Measurements from ENCODE around the gene HENMT1.

The HENMT1 gene

DNA sequence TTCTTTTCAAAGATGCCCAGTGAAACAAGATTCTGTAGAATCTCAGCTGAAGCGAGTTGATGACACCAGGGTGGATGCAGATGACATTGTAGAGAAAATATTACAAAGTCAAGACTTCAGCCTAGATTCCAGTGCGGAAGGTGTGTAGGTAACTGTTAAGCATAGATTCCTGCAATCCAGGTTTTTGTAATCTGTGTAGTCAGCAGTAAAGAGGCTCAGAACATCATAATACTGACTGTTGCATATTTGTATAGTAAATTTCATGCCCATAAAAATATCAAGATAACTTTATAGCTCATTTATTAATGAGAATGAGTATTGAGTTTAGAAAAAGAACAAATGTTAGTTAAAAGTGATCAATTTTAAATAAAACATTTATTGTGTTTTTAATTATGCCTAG is 32.2 kb downstream of the HENMT1 start:
- no peak overlapping the region for H3K27ac ChIP-seq
- TF ChIP-seq, protein P1, sequence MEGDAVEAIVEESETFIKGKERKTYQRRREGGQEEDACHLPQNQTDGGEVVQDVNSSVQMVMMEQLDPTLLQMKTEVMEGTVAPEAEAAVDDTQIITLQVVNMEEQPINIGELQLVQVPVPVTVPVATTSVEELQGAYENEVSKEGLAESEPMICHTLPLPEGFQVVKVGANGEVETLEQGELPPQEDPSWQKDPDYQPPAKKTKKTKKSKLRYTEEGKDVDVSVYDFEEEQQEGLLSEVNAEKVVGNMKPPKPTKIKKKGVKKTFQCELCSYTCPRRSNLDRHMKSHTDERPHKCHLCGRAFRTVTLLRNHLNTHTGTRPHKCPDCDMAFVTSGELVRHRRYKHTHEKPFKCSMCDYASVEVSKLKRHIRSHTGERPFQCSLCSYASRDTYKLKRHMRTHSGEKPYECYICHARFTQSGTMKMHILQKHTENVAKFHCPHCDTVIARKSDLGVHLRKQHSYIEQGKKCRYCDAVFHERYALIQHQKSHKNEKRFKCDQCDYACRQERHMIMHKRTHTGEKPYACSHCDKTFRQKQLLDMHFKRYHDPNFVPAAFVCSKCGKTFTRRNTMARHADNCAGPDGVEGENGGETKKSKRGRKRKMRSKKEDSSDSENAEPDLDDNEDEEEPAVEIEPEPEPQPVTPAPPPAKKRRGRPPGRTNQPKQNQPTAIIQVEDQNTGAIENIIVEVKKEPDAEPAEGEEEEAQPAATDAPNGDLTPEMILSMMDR (conservative IDR thresholded peaks at IDR 0.05), result no peak
- no peak for TF ChIP-seq ZFX (IDR thresholded peaks at IDR 0.05)

DNA sequence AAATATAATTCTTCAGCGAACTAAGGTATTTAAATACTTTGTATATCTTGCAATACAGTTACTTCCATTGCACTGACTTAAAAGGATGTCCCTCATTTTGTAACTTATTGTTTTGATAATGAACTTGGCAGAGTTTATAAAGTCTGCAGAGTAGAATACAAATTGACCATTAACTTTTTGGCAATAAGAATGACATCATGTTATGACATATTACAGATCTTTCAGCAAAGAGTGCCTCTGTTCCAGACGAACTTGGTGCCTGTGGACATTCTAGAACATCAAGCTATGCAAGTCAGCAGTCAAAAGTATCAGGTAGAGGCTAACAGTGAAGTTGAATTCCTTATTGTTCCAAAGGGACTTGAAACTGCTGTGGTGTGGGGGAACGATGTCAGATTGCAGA is 32.9 kb downstream of the HENMT1 start:
- TF ChIP-seq ZFX (IDR thresholded peaks at IDR 0.05), result no peak
- TF ChIP-seq, protein P1 (conservative IDR thresholded peaks at IDR 0.05), result no peak
- no peak overlapping the region for H3K27ac ChIP-seq

DNA sequence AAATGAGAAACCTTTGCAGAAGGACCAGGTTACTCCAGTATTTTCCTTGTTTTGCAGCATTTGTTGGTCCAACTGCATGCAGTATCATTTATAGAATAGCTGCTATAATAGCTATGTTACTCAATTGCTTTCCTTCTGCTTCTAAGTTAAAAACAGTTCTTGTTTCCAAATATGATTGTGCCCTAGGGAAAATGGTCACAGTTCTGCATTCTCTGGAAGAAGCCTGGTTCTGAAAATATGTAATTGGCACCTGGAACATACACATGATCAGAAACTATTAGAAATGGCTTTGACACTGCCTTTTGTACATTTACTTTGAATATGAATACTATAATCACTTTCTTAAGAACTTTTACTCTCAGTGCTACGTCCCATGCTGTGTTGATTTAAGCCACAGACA is 33.6 kb downstream of the HENMT1 start:
- TF ChIP-seq, protein P1 (conservative IDR thresholded peaks at IDR 0.05), result no peak
- no peak for TF ChIP-seq ZFX (IDR thresholded peaks at IDR 0.05)
- no peak overlapping the region for H3K27ac ChIP-seq

DNA sequence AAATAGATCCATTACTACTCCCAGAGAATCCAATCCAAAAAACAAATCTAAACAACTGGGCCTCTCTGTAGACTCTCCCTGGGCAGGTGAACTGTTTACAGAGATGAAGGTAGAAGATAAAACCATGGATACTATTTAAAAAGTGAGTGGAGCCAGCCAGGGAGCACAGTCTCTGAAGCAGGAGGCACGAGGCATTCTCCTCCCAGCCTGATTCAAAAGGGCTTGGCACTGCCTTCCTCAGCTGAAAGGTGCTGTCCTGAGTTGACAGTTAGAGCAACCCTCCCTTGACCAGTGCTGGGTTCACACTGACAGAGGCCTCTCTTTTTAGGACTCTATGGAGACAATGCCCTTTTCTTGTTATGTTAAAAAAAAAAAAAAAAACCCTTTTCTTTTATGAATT is 36.8 kb downstream of the HENMT1 start:
- no peak for TF ChIP-seq ZFX (IDR thresholded peaks at IDR 0.05)
- TF ChIP-seq, protein P1 (conservative IDR thresholded peaks at IDR 0.05), result no peak
- no peak overlapping the region for H3K27ac ChIP-seq

DNA sequence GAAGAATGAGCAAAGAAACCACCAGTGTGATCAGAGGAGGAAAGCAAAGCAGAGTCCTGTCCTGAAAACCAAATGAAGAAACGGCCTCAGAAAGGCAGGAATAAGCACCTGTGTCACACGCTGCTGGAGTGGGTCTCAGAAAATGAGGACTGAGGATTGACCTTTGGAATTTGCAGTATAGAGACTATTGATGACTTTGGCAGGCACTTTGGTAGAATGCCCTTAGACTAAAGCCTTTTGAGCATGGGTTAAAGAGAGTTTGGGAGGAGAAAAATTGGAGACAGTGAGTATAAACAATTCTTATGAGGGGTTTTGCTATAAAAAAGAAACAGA is 43.2 kb downstream of the HENMT1 start:
- no peak overlapping the region for H3K27ac ChIP-seq
- TF ChIP-seq, protein P1 (conservative IDR thresholded peaks at IDR 0.05), result no peak
- TF ChIP-seq ZFX (IDR thresholded peaks at IDR 0.05), result no peak

DNA sequence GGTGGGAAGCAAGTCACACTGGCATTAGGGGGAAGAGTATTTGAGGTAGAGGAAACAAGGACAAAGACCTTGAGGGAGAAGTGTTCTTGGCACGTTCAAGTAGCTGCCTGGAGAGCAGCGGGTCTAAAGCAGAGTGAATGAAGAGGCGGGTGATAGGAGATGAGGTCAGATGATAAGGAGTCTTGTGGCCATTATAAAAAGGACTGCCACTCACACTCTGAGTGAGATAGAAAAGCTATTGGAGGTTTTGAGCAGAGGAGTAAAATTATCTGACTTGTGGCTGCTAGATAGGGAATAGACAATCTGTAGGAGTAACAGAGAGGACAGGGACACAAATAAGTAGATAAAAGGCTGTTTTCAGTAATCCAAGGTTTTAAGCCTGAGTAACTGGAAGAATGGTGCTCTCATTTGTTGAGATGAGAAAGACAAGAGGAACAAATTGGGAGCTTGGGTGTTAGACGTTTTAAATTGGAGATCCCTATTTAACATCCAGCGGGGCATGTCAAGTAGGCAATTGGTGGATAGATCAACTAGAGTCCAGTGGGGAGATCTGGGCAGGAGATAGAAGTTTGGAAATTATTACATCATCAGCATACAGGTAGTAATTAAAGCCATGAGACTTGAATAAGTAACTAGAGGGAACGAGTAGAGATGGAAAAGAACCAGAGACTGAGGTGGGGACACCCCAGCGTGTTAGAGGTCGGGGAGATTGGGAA is 43.7 kb downstream of the HENMT1 start:
- no peak for TF ChIP-seq ZFX (IDR thresholded peaks at IDR 0.05)
- no peak overlapping the region for H3K27ac ChIP-seq

DNA sequence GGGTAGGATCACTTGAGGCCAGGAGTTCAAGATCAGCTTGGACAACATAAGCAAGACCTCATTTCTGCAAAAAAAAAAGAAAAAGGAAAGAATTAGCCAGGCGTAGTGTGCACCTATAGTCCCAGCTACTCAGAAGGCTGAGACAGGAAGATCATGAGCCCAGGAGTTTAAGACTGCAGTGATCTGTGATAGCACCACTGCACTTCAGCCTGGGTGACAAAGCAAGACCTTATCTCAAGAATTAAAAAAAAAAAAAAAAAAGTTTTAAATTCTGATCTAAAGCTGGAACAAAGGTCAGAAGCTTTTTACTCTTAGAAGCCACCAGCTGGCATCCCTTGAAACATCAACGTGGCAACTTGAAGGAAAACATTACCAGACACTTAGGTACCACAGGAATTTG is 45.3 kb downstream of the HENMT1 start:
- H3K27ac ChIP-seq, result no peak overlapping the region
- TF ChIP-seq ZFX (IDR thresholded peaks at IDR 0.05), result no peak

DNA sequence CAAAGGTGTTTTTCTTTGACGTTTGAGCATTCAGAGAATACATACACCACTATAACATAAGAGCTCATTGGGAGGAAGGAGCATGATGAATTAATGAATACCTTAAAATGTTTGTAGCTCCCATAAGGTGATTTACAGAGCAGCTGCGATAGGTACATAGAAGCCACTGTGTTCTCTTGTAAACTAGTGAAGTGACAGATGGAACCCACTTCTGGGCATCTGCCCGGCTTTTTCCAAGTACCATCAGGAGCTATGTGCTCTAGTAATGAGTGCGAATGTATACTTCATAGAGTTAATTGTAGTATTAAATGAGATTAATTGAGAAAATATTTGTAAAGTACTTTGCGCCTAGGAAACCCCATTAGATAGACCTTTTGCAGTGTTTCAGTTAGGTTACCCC is 48.4 kb downstream of the HENMT1 start:
- TF ChIP-seq, protein P1 (conservative IDR thresholded peaks at IDR 0.05), result no peak
- TF ChIP-seq ZFX (IDR thresholded peaks at IDR 0.05), result no peak

More for the DNA sequence above, 48.4 kb downstream of the HENMT1 start:
- H3K27ac ChIP-seq, result no peak overlapping the region
